GM19023 (cell line): ENCODE measurements around the gene RUFY4.

Source experiments
- ATAC-seq: cut with Tn5 transposase; IDR thresholded peaks from one replicate; pipeline ENCODE4 v1.9.1; 2021; ENCODE audit warnings: mild to moderate bottlenecking, moderate library complexity; ENCODE audit not compliant: unreplicated experiment

The RUFY4 gene

GRCh38 chr2:218138047-218138446, 69.0 kb downstream of the RUFY4 start:
- no peak for ATAC-seq
